ENCODE results near the gene HERC6.

DNA sequence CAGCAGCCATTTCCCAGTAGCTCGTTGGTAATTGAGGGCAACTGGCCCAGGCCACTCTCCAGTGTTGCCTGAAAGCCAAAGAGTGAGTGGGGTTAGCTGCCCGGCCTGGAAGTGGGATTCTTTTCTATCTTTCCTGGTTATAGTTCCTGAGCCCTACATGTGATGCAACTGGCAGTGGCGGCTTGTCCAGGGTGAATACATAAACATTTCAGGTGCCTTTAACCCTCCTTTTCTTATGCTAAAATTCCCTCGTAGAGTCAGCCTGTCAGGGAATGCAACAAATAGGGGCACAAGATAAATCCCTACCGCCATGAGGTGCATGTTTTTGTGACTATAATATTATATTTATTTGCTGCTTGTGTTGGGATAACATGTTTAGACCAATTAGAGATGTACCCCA, 64.8 kb downstream of the HERC6 start:
- TF ChIP-seq, protein P1, sequence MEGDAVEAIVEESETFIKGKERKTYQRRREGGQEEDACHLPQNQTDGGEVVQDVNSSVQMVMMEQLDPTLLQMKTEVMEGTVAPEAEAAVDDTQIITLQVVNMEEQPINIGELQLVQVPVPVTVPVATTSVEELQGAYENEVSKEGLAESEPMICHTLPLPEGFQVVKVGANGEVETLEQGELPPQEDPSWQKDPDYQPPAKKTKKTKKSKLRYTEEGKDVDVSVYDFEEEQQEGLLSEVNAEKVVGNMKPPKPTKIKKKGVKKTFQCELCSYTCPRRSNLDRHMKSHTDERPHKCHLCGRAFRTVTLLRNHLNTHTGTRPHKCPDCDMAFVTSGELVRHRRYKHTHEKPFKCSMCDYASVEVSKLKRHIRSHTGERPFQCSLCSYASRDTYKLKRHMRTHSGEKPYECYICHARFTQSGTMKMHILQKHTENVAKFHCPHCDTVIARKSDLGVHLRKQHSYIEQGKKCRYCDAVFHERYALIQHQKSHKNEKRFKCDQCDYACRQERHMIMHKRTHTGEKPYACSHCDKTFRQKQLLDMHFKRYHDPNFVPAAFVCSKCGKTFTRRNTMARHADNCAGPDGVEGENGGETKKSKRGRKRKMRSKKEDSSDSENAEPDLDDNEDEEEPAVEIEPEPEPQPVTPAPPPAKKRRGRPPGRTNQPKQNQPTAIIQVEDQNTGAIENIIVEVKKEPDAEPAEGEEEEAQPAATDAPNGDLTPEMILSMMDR (IDR thresholded peaks at IDR 0.05) = no peak
- no peak for TF ChIP-seq POLR2A (IDR thresholded peaks at IDR 0.05)

All from testis (tissue), 2 donors.